MM.1S (cell line): ENCODE data around the gene PSMA8.

Experiments
- DNase-seq: peaks from one replicate; pipeline ENCODE4 v3.0.0-alpha.2; 2015
- H2AFZ ChIP-seq: fragments of 300-600 bp; sonication (generic); 2 replicates; pipeline ENCODE4 v1.6.0; 2016; ENCODE audit warnings: antibody characterized with exemption, low read length
- H3F3A ChIP-seq: fragments of 300-600 bp; sonication (generic); 2 replicates; pipeline ENCODE4 v1.6.1; 2016; ENCODE audit warnings: mild to moderate bottlenecking, antibody characterized with exemption, low read length, moderate library complexity, mixed read lengths; ENCODE audit not compliant: insufficient read depth
- H3K27ac ChIP-seq: fragments of 300-600 bp; sonication (generic); 2 replicates; pipeline ENCODE4 v1.5.1; 2016; ENCODE audit warnings: mild to moderate bottlenecking, low read length
- H3K27me3 ChIP-seq: fragments of 300-600 bp; sonication (generic); replicated peaks from 2 replicates; pipeline ENCODE4 v1.6.0; 2016; ENCODE audit warnings: low read length; ENCODE audit not compliant: insufficient read depth
- H3K36me3 ChIP-seq: fragments of 300-600 bp; sonication (generic); replicated peaks from 2 replicates; pipeline ENCODE4 v1.6.1; 2016; ENCODE audit warnings: mild to moderate bottlenecking, low read length, mixed read lengths; ENCODE audit not compliant: insufficient read depth
- H3K4me1 ChIP-seq: fragments of 300-600 bp; sonication (generic); 2 replicates; pipeline ENCODE4 v1.6.1; 2016; ENCODE audit warnings: low read length, mixed read lengths
- H3K4me2 ChIP-seq: fragments of 300-600 bp; sonication (generic); 2 replicates; pipeline ENCODE4 v1.6.0; 2016; ENCODE audit warnings: low read depth, low read length
- H3K4me3 ChIP-seq: fragments of 300-600 bp; sonication (generic); 2 replicates; pipeline ENCODE4 v1.5.1; 2016; ENCODE audit warnings: low read length, mixed read lengths
- H3K79me2 ChIP-seq: fragments of 300-600 bp; sonication (generic); 2 replicates; pipeline ENCODE4 v1.6.1; 2016; ENCODE audit warnings: mixed run types, low read length, mixed read lengths
- H3K9ac ChIP-seq: fragments of 300-600 bp; sonication (generic); 2 replicates; pipeline ENCODE4 v1.6.1; 2016; ENCODE audit warnings: low read length, mixed read lengths
- H3K9me2 ChIP-seq: fragments of 300-600 bp; sonication (generic); replicated peaks from 2 replicates; pipeline ENCODE4 v1.6.1; 2016; ENCODE audit warnings: mild to moderate bottlenecking, low read length, mixed read lengths; ENCODE audit not compliant: insufficient read depth
- H3K9me3 ChIP-seq: fragments of 300-600 bp; sonication (generic); replicated peaks from 2 replicates; pipeline ENCODE4 v1.6.1; 2016; ENCODE audit warnings: mild to moderate bottlenecking, low read length, mixed read lengths; ENCODE audit not compliant: insufficient read depth
- H4K20me1 ChIP-seq: fragments of 300-600 bp; sonication (generic); 2 replicates; pipeline ENCODE4 v1.6.1; 2016; ENCODE audit warnings: mild to moderate bottlenecking, low read length, moderate library complexity, mixed read lengths; ENCODE audit not compliant: insufficient read depth
- EZH2 ChIP-seq: fragments of 300-600 bp; sonication (generic); optimal IDR thresholded peaks from 2 replicates; pipeline ENCODE3; 2017; ENCODE audit warnings: low read depth, mild to moderate bottlenecking, antibody characterized with exemption, low read length, mixed read lengths
- EZH2phosphoT487 ChIP-seq: fragments of 300-600 bp; sonication (generic); IDR thresholded peaks from 2 replicates; pipeline ENCODE4 v1.6.1; 2018; ENCODE audit warnings: antibody characterized with exemption, low read length
- TF ChIP-seq, protein P1 (sequence below): fragments of 300-600 bp; sonication (generic); IDR thresholded peaks from 2 replicates; pipeline ENCODE4 v1.5.1; 2016; ENCODE audit warnings: antibody characterized with exemption, low read length, mixed read lengths

Gene PSMA8

DNA sequence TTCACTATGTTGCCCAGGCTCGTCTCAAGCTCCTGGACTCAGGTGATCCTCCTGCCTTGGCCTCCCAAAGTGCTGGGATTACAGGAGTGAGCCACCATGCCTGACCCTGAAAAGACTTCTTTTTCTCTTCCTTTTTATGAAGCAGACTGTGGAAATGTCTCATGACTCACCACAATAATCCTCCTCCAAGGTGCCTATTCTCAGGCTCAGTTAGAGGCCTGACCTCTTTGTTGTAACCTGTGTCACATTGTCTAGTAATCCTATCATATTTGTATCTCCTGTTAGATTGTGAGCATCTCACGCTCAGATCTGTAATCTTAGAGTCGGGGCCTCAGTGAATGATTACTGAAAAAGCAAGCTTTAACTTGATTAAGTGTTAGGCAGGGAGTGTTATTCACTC, 74.3 kb downstream of the PSMA8 start:
- Histone ChIP-seq H3K9me3 (no peaks in the 10 kb centered on the region), H3K36me3 (no peaks in the 10 kb centered on the region), H3K9ac (no peak overlapping the region), H4K20me1 (no peaks in the 10 kb centered on the region), H3K27ac (no peak overlapping the region), H3K27me3 (no peaks in the 10 kb centered on the region), H3K9me2 (no peaks in the 10 kb centered on the region), H2AFZ (no peak overlapping the region), H3K79me2 (no peaks in the 10 kb centered on the region), H3K4me2 (no peak overlapping the region), H3F3A (no peaks in the 10 kb centered on the region), H3K4me1 (no peaks in the 10 kb centered on the region), H3K4me3 (no peak overlapping the region)
- TF ChIP-seq EZH2phosphoT487 (no peak), EZH2 (no peak)
- TF ChIP-seq, protein P1, sequence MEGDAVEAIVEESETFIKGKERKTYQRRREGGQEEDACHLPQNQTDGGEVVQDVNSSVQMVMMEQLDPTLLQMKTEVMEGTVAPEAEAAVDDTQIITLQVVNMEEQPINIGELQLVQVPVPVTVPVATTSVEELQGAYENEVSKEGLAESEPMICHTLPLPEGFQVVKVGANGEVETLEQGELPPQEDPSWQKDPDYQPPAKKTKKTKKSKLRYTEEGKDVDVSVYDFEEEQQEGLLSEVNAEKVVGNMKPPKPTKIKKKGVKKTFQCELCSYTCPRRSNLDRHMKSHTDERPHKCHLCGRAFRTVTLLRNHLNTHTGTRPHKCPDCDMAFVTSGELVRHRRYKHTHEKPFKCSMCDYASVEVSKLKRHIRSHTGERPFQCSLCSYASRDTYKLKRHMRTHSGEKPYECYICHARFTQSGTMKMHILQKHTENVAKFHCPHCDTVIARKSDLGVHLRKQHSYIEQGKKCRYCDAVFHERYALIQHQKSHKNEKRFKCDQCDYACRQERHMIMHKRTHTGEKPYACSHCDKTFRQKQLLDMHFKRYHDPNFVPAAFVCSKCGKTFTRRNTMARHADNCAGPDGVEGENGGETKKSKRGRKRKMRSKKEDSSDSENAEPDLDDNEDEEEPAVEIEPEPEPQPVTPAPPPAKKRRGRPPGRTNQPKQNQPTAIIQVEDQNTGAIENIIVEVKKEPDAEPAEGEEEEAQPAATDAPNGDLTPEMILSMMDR = no peak
- DNase-seq = no peak

DNA sequence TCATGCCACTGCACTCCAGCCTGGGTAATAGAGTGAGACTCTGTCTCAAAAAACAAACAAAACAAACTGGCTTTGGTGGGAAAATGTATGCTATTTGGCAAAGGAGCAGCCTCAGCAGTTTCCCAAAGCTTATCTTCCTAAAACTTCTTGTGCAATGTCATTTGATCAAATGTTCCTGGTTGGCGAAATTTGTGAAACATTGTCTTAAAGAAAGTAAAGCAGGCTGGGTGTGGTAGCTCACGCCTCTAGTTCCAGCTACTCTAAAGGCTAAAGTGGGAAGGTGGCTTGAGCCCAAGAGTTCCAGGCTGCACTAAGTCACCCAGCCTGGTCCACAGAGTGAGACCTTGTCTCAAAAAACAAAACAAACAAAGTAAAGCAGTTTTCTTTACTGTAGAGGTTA, 75.3 kb downstream of the PSMA8 start:
- Histone ChIP-seq H3K9me2 (no peaks in the 10 kb centered on the region), H4K20me1 (no peaks in the 10 kb centered on the region), H3K9ac (no peak overlapping the region), H3K4me2 (no peak overlapping the region), H3K36me3 (no peaks in the 10 kb centered on the region), H3K4me3 (no peak overlapping the region), H3F3A (no peaks in the 10 kb centered on the region), H3K9me3 (no peaks in the 10 kb centered on the region), H3K27ac (no peak overlapping the region), H3K27me3 (no peaks in the 10 kb centered on the region), H3K4me1 (no peaks in the 10 kb centered on the region), H3K79me2 (no peaks in the 10 kb centered on the region), H2AFZ (no peak overlapping the region)
- TF ChIP-seq, protein P1 = no peak
- no peak for TF ChIP-seq EZH2phosphoT487
- no peak for TF ChIP-seq EZH2
- DNase-seq = no peak

DNA sequence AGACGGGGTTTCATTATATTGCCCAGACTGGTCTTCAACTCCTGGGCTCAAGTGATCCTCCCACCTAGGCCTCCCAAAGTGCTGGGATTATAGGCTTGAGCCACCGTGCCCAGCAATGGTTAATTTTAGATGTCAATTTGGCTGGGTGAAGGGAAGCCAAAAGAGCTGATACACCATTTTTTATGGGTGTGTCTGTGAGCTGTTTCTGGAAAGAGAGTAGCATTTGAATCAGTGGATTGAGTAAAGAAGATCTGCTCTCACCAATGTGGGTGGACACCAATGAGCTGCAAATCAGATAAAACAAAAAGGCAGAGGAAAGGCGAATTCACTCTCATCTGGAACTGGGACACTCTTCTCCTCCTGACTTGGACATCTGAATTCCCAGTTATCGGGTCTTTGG, 76.5 kb downstream of the PSMA8 start:
- H3K9me3 ChIP-seq = no peaks in the 10 kb centered on the region
- no peak for TF ChIP-seq EZH2phosphoT487
- TF ChIP-seq, protein P1 = no peak
- TF ChIP-seq EZH2 = no peak
- no peaks in the 10 kb centered on the region for H3F3A ChIP-seq
- H3K36me3 ChIP-seq = no peaks in the 10 kb centered on the region
- H3K79me2 ChIP-seq = no peaks in the 10 kb centered on the region
- H3K4me2 ChIP-seq = no peak overlapping the region
- no peak overlapping the region for H2AFZ ChIP-seq
- H3K9me2 ChIP-seq = no peaks in the 10 kb centered on the region
- H3K4me1 ChIP-seq = no peaks in the 10 kb centered on the region; the same call in 1 of the 2 replicates
- no peak overlapping the region for H3K4me3 ChIP-seq
- no peaks in the 10 kb centered on the region for H4K20me1 ChIP-seq
- no peak overlapping the region for H3K9ac ChIP-seq
- H3K27ac ChIP-seq = no peak overlapping the region
- H3K27me3 ChIP-seq = no peaks in the 10 kb centered on the region
- no peak for DNase-seq
